DMS153 (cell line): ENCODE measurements around the gene CDC42EP3.
A peak's percentile ranks its signal among the peaks of the same experiment; 100 is the strongest.

Experiments
- DNase-seq: peaks from one replicate; lab custom pipeline; 2025; lab: John Stamatoyannopoulos, UW

Gene CDC42EP3

GRCh38 chr2:37683921-37684780 lies 12.7 kb upstream of the CDC42EP3 start:
- DNase-seq, result no peak

GRCh38 chr2:37683241-37683640 lies 11.8 kb upstream of the CDC42EP3 start:
- DNase-seq, result no peak

- DNase-seq, result no peak
Measured at GRCh38 chr2:37682473-37682872, 11.0 kb upstream of the CDC42EP3 start.

GRCh38 chr2:37681587-37681986 lies 10.1 kb upstream of the CDC42EP3 start:
- no peak for DNase-seq

GRCh38 chr2:37679072-37679695 lies 7.7 kb upstream of the CDC42EP3 start:
- DNase-seq, result peak; percentile 73

- no peak for DNase-seq
Measured at GRCh38 chr2:37676274-37676673, 4.8 kb upstream of the CDC42EP3 start.

- DNase-seq, result no peak
Measured at GRCh38 chr2:37674946-37675345, 3.5 kb upstream of the CDC42EP3 start.

GRCh38 chr2:37672870-37673184 lies 1.4 kb upstream of the CDC42EP3 start:
- no peak for DNase-seq

GRCh38 chr2:37672104-37672869 lies 845 bp upstream of the CDC42EP3 start:
- peak; percentile 75 for DNase-seq

- no peak for DNase-seq
Measured at GRCh38 chr2:37671816-37672103, 318 bp upstream of the CDC42EP3 start.

- no peak for DNase-seq
Measured at GRCh38 chr2:37670378-37671008, 949 bp downstream of the CDC42EP3 start.

- DNase-seq, result no peak
Measured at GRCh38 chr2:37669446-37669845, 2.0 kb downstream of the CDC42EP3 start.

GRCh38 chr2:37667704-37668103 lies 3.7 kb downstream of the CDC42EP3 start:
- no peak for DNase-seq

GRCh38 chr2:37666772-37667171 lies 4.7 kb downstream of the CDC42EP3 start:
- no peak for DNase-seq

- DNase-seq, result no peak
Measured at GRCh38 chr2:37665604-37666362, 5.7 kb downstream of the CDC42EP3 start.

GRCh38 chr2:37665043-37665442 lies 6.4 kb downstream of the CDC42EP3 start:
- DNase-seq, result no peak

- DNase-seq, result no peak
Measured at GRCh38 chr2:37664231-37664643, 7.2 kb downstream of the CDC42EP3 start.

GRCh38 chr2:37663390-37663789 lies 8.1 kb downstream of the CDC42EP3 start:
- DNase-seq, result no peak

- no peak for DNase-seq
Measured at GRCh38 chr2:37659723-37660122, 11.7 kb downstream of the CDC42EP3 start.

- DNase-seq, result no peak
Measured at GRCh38 chr2:37658682-37659081, 12.8 kb downstream of the CDC42EP3 start.

GRCh38 chr2:37657471-37657870 lies 14.0 kb downstream of the CDC42EP3 start:
- DNase-seq, result no peak
